NB4 (cell line): Measurements from ENCODE around the gene TMEFF1.

ENCODE experiments used
- DNase-seq: peaks from one replicate; pipeline ENCODE4 v3.0.0; 2010; ENCODE audit warnings: low read depth
- H3K4me3 ChIP-seq: one replicate; pipeline ENCODE4 v1.5.1; 2011; ENCODE audit warnings: mild to moderate bottlenecking, low read depth, low read length, moderate library complexity
- MYC ChIP-seq: IDR thresholded peaks from 2 replicates; pipeline ENCODE4 v1.6.1; 2011; ENCODE audit warnings: low read depth, low read length
- POLR2A ChIP-seq: IDR thresholded peaks from 2 replicates; pipeline ENCODE4 v1.6.1; 2011; ENCODE audit warnings: mild to moderate bottlenecking; ENCODE audit not compliant: insufficient read length; ENCODE audit errors: extremely low read depth
- TF ChIP-seq, protein P1 (sequence below): IDR thresholded peaks from 2 replicates; pipeline ENCODE4 v1.6.1; 2011; ENCODE audit warnings: low read depth, low read length
- TF ChIP-seq, protein P2 (sequence below): IDR thresholded peaks from one replicate; pipeline ENCODE4 v1.5.1; 2012; ENCODE audit warnings: low read depth, low read length

The TMEFF1 gene

DNA sequence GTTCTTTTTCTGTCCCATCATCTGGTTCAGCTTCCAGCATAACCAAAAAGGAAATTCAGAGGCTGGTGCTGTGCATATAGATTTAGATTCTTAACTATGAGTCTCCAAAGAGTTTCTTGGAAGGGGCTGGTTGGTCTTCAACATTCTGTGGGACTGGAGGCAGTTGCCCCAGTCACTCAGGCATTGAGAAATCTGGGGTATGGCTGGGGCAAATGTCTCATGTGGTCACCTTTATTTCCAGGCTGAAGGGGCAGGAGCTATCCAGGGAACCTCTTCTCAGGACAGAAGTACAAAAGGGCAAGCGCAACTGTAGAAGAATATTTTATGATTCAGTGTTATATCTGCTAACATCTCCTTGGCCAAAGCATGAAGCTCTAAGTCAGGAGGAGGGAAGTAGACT lies 15.4 kb upstream of the TMEFF1 start:
- no peak for TF ChIP-seq MYC
- no peak for TF ChIP-seq POLR2A
- TF ChIP-seq, protein P1, sequence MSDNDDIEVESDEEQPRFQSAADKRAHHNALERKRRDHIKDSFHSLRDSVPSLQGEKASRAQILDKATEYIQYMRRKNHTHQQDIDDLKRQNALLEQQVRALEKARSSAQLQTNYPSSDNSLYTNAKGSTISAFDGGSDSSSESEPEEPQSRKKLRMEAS: no peak
- TF ChIP-seq, protein P2, sequence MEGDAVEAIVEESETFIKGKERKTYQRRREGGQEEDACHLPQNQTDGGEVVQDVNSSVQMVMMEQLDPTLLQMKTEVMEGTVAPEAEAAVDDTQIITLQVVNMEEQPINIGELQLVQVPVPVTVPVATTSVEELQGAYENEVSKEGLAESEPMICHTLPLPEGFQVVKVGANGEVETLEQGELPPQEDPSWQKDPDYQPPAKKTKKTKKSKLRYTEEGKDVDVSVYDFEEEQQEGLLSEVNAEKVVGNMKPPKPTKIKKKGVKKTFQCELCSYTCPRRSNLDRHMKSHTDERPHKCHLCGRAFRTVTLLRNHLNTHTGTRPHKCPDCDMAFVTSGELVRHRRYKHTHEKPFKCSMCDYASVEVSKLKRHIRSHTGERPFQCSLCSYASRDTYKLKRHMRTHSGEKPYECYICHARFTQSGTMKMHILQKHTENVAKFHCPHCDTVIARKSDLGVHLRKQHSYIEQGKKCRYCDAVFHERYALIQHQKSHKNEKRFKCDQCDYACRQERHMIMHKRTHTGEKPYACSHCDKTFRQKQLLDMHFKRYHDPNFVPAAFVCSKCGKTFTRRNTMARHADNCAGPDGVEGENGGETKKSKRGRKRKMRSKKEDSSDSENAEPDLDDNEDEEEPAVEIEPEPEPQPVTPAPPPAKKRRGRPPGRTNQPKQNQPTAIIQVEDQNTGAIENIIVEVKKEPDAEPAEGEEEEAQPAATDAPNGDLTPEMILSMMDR: no peak
- H3K4me3 ChIP-seq: no peak overlapping the region
- no peak for DNase-seq

DNA sequence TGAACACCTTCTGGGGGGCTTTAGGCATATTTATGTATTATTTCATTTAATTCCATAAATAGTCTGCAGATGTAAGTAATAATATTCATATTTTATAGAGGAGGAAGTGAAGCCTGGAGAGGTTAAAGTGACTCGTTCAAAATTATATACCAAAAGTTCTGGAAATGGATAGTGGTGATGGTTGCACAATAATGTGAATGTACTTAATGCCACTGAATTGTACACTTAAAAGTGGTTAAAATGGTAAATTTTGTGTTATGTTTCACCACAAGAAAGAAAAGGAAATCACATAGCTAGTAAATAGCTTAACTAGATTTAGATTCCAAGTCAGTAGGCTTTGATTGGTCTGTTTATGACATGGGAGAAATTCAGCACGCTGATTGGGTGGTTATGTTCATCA lies 13.0 kb upstream of the TMEFF1 start:
- no peak for DNase-seq
- TF ChIP-seq, protein P2: no peak
- TF ChIP-seq POLR2A: no peak
- TF ChIP-seq, protein P1: no peak
- TF ChIP-seq MYC: no peak
- H3K4me3 ChIP-seq: no peak overlapping the region

DNA sequence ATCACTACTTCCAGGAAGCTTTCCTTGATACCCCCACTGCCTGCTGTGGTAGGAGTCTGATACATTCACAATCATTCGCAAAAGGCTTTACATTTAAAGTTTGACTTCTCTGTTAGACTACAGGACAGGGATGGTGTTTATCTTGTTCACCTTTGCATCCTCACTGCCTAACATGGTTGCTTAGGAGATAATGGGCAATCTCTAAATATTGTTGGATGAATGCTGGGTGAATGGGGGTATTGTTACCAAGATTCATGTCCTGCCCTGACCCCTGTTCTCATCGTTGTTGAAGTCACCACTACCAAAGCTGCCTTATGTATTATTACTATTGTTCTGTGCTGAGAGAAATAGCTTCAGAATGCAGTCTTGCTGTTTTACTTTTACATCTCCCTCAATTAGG lies 7.7 kb upstream of the TMEFF1 start:
- no peak overlapping the region for H3K4me3 ChIP-seq
- no peak for TF ChIP-seq MYC
- TF ChIP-seq, protein P2: no peak
- no peak for TF ChIP-seq POLR2A
- TF ChIP-seq, protein P1: no peak
- no peak for DNase-seq

DNA sequence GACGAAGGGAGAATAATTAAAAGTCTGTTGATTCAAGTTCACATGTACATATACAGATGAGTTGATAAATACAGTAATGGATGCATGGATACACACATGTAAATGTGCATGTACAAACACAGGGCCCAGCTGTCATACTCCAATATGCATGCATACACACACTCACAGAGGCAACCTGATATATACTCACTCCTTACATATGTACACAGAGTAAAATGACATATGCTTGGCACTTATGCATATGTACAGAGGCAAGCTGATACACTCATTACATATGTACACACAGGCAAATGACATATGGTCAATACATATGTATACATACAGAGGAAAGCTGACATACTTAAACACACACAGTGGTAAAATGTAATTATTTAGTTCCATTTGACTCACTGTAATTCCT lies 7.2 kb upstream of the TMEFF1 start:
- H3K4me3 ChIP-seq: no peak overlapping the region
- TF ChIP-seq, protein P1: no peak
- no peak for TF ChIP-seq POLR2A
- TF ChIP-seq MYC: no peak
- TF ChIP-seq, protein P2: no peak
- no peak for DNase-seq

DNA sequence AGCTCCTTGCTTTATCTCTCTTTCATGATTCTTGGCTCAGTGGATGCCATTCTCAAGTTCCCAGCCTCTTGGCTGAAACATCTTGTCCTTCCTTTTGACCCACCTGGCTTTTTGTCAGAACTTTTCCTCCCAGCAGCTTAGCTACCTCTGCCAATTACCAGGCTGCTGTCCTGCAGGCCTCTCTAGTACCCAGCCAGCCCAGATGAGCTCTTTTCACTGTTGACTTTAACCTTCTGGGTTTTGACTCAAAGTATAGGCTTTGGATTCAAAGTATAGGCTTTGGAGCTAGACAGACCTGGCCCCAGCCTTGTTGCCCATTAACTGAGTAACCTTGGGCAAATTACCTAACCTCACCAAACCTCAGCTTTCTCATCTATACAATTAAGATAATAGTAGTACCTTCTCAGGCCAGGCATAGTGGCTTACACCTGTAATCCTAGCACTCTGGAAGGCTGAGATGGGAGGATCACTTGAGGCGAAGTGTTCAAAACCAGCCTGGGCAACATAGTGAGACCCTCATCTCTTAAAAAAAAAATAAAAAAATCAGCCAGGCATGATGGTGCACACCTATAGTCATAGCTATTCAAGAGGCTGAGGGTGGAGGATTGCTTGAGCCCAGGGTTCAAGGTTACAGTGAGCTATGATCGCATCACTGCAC lies 6.6 kb upstream of the TMEFF1 start:
- no peak overlapping the region for H3K4me3 ChIP-seq
- TF ChIP-seq, protein P2: no peak
- TF ChIP-seq MYC: no peak
- TF ChIP-seq, protein P1: no peak
- TF ChIP-seq POLR2A: no peak
- DNase-seq: no peak
